Upper lobe of left lung (tissue), 6 donors: ENCODE measurements around the gene SEMA7A. TPM values are rescaled to one million over a fixed set of nuclear protein-coding genes. Genes with fewer than 3 reads are reported as not detected.

Source experiments
- ATAC-seq, 2 donors: fragments of 200-7000 bp; cut with Tn5 transposase; one replicate each; pipeline ENCODE4 v1.9.1; 2022; ENCODE audit warnings: mild to moderate bottlenecking in 2 of 2, moderate library complexity in 2 of 2; ENCODE audit not compliant: low FRiP score in 2 of 2
- DNase-seq, 2 donors: peaks; one replicate each; pipeline ENCODE4 v3.0.0-alpha.2; 2019 to 2020
- H3K27ac ChIP-seq, 4 donors: fragments of 200-600 bp; sonication (generic); one replicate each; pipeline ENCODE4 v1.5.1; 2016 to 2019
- H3K27me3 ChIP-seq, 4 donors: fragments of 200-600 bp; sonication (generic); one replicate each; pipeline ENCODE4 v1.5.1; 2017 to 2019
- H3K36me3 ChIP-seq, 4 donors: fragments of 200-600 bp; sonication (generic); one replicate each; pipeline ENCODE4 v1.5.1; 2016 to 2019
- H3K4me1 ChIP-seq, 4 donors: fragments of 200-600 bp; sonication (generic); one replicate each; pipeline ENCODE4 v1.5.1; 2018 to 2019
- H3K4me3 ChIP-seq, 4 donors: fragments of 200-600 bp; sonication (generic); one replicate each; pipeline ENCODE4 v1.5.1; 2017 to 2019; ENCODE audit warnings: mild to moderate bottlenecking in 2 of 4, moderate library complexity in 1 of 4
- H3K9me3 ChIP-seq, 4 donors: fragments of 200-600 bp; sonication (generic); one replicate each; pipeline ENCODE4 v1.5.1; 2018 to 2019
- EP300 ChIP-seq, 4 donors: sonication (generic); formaldehyde crosslinking; IDR thresholded peaks; one replicate each; pipeline ENCODE4 v1.5.1; 2017; ENCODE audit warnings: antibody characterized with exemption in 4 of 4, control low read depth in 2 of 4
- POLR2A ChIP-seq, 4 donors: fragments of 450-650 bp; IDR thresholded peaks; one replicate each; pipeline ENCODE4 v1.5.1; 2016 to 2017; ENCODE audit warnings: antibody characterized with exemption in 4 of 4, mild to moderate bottlenecking in 2 of 4
- POLR2AphosphoS5 ChIP-seq, 2 donors: sonication (generic); formaldehyde crosslinking; IDR thresholded peaks; one replicate each; pipeline ENCODE4 v1.5.1; 2017; ENCODE audit warnings: antibody characterized with exemption in 2 of 2
- WGBS, 2 donors: methylation state at CpG; one replicate each; pipeline ENCODE4 v1.1.5; 2017 to 2018; 5-methylcytosine and 5-hydroxymethylcytosine counted together
- total RNA-seq, 6 donors: library from RNA; depleted of rRNA in 4 of 6; stranded (reverse); fragments of >200 nt in 4 of 6; gene quantifications; one replicate each; pipeline versions ENCODE4 v1.1.0 to v1.2.1, GENCODE V29; 2016 to 2021
- TF ChIP-seq, protein P1 (sequence below), 6 experiments: fragments of 450-650 bp in 4 of 6; fragments of 200-600 bp in 2 of 6; sonication (generic) in 2 of 6; IDR thresholded peaks; one replicate each; pipeline ENCODE4 v1.5.1; 2016 to 2019; ENCODE audit warnings: antibody characterized with exemption in 6 of 6
- donor health status: DM: no; HTN: no; CAD: no; lungs with moderate emphysema.
- donor health status: DM: no; HTN: yes; CAD: no; lungs with severe emphysema.

SEMA7A gene
- total RNA-seq, 6 donors from 2014 or later = 1.0 to 9.1 (median 5.3) TPM

DNA sequence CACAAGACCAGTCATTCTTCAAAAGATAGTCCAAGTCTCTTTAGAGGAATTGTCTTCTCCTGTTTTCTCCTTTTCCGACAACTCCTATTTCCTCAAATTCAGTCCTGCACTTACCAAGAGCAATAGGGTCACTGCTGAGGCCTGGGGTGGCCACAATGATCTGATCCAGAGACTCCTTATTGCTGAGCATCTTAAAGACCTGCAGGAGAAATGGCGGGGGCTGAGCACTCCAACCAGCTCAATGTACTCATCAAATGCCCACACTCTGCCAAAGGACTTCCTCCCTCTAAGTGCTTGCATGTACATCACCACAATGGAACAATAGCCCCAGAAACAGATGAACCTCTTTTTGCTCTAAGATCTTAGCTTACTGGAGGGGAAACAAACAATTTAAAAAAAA lies 17.6 kb upstream of the SEMA7A start:
- peaks cover 29 to 94% (median 69%) of the 10 kb centered on the region in 4 donors for H3K36me3 ChIP-seq
- H3K4me1 ChIP-seq = peaks cover 0 to 5% (median 0%) of the 10 kb centered on the region in 4 donors
- TF ChIP-seq EP300 (IDR thresholded peaks at IDR 0.05) (no peak), POLR2AphosphoS5 (IDR thresholded peaks at IDR 0.05) (no peak), POLR2A (IDR thresholded peaks at IDR 0.05) (no peak)
- TF ChIP-seq, protein P1, sequence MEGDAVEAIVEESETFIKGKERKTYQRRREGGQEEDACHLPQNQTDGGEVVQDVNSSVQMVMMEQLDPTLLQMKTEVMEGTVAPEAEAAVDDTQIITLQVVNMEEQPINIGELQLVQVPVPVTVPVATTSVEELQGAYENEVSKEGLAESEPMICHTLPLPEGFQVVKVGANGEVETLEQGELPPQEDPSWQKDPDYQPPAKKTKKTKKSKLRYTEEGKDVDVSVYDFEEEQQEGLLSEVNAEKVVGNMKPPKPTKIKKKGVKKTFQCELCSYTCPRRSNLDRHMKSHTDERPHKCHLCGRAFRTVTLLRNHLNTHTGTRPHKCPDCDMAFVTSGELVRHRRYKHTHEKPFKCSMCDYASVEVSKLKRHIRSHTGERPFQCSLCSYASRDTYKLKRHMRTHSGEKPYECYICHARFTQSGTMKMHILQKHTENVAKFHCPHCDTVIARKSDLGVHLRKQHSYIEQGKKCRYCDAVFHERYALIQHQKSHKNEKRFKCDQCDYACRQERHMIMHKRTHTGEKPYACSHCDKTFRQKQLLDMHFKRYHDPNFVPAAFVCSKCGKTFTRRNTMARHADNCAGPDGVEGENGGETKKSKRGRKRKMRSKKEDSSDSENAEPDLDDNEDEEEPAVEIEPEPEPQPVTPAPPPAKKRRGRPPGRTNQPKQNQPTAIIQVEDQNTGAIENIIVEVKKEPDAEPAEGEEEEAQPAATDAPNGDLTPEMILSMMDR (IDR thresholded peaks at IDR 0.05) = no peak
- ATAC-seq (no peak), DNase-seq (no peak)
- no peaks in the 10 kb centered on the region for H3K27me3 ChIP-seq
- no peak overlapping the region for H3K4me3 ChIP-seq
- 77 to 95% methylated on average over 2 of the region's 2 CpGs for WGBS, 2 donors
- no peaks in the 10 kb centered on the region for H3K9me3 ChIP-seq
- H3K27ac ChIP-seq = no peak overlapping the region

DNA sequence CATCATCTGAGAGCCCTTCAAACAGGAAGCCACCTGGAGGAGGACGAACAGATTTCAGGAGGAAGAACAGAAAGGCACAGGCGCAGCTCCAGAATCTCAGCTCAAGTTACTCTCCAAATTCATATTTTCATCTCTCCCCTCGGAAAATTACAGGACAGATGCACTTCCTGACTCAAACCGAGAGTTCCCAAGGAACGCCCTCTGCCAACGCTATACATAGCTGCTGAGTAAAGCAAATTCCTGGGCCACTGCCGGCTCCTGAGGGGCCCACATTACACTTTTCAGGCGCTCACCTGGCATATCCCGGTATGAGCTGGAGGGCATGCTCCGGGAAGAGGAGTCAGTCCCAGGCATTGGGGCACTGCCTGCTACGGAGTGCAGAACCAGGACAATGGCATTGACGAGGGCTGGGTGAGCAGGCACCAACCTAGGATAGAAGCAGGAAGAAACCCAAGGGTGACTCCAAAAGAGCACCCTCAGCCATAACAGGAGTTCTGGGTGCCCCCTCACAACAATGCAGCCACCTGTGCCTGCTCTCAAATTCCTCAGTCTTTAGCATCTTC lies 16.0 kb upstream of the SEMA7A start:
- Histone ChIP-seq H3K27ac (no peak overlapping the region), H3K4me1 (peaks cover 0 to 5% (median 0%) of the 10 kb centered on the region in 4 donors), H3K4me3 (no peak overlapping the region), H3K27me3 (no peaks in the 10 kb centered on the region), H3K36me3 (peaks cover 32 to 94% (median 77%) of the 10 kb centered on the region in 4 donors), H3K9me3 (no peaks in the 10 kb centered on the region)
- ATAC-seq (no peak), DNase-seq (no peak)
- TF ChIP-seq POLR2AphosphoS5 (IDR thresholded peaks at IDR 0.05) (no peak), POLR2A (IDR thresholded peaks at IDR 0.05) (no peak), EP300 (IDR thresholded peaks at IDR 0.05) (no peak)
- TF ChIP-seq, protein P1 (IDR thresholded peaks at IDR 0.05) = no peak
- 94 to 96% methylated on average over 4 to 12 of the region's 12 CpGs for WGBS, 2 donors

DNA sequence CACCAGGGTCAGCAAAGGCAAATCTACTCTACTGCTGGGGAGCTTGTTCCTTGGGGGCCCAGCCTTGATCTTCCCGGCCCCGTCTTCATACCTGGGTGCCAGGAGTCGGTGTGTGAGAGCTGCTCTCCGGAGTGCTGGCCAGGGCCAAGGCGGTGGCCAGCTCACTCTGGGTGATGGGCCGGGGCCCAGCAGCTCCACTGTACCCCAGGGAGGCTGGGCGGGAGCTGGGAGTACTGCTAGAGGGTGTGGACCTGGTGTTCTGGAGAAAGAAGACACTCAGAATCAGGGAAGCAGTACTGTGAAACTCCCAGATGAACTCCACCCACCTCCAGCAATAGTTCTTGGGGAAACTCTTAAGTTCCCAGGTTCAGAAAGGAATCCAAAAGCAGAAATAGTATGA lies 15.3 kb upstream of the SEMA7A start:
- Histone ChIP-seq H3K27ac (no peak overlapping the region), H3K36me3 (peaks cover 32 to 90% (median 73%) of the 10 kb centered on the region in 4 donors), H3K9me3 (no peaks in the 10 kb centered on the region), H3K4me3 (no peak overlapping the region), H3K4me1 (peaks cover 0 to 3% (median 0%) of the 10 kb centered on the region in 4 donors), H3K27me3 (no peaks in the 10 kb centered on the region)
- DNase-seq (peak in 1 of 2 donors; percentile 50), ATAC-seq (no peak)
- 95 to 100% methylated on average over 7 of the region's 7 CpGs for WGBS, 2 donors
- no peak for TF ChIP-seq POLR2A (IDR thresholded peaks at IDR 0.05)
- TF ChIP-seq, protein P1 (IDR thresholded peaks at IDR 0.05) = no peak
- TF ChIP-seq EP300 (IDR thresholded peaks at IDR 0.05) = no peak
- TF ChIP-seq POLR2AphosphoS5 (IDR thresholded peaks at IDR 0.05) = no peak

DNA sequence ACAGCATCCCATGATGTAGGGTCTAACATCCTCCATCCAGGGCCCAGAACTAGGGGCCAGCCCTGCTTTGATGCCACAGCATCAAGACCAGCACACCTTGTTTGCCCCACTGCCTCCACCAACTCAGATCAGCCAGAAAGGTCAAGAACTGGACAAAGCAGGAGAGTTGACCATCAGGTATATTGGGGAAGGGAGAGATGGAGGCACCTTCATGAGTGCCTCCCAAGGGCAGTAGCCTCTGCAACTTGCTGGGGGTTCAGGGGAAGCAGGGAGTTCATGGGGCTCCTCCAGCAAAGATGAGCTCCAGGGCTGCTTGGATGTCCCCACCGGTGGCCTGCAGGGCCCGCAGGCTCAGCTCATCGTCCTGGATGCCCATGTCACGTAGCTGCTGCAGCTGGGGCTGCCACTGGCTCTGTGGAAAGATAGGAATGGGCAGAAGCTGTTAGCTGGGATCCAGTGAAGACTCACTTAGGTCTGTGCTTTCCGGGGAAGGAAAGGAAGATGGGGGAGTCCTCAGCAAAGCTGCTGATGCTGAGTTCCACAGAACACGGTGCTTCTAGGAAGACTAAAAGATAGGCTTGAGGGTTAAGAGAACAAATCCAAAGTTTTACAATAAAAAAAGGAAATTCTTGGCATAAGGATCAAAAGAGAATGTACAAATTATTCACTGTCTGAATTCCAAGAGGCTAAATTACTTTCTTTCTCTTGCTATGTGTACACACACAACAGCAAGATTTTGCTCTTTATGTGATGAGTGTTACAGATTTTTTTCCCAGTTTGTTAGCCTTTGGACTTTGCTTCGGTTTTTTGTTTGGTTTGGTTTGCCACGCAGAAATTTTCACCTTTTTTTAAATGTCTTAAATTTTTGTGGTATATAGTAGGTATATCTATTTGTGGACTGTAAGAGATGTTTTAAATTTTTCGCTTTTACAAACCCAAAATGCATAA lies 12.3 kb upstream of the SEMA7A start:
- H3K27ac ChIP-seq = no peak overlapping the region
- 92 to 95% methylated on average over 9 of the region's 9 CpGs for WGBS, 2 donors
- no peak overlapping the region for H3K4me3 ChIP-seq
- no peaks in the 10 kb centered on the region for H3K9me3 ChIP-seq
- H3K27me3 ChIP-seq = no peaks in the 10 kb centered on the region
- no peak for ATAC-seq
- H3K36me3 ChIP-seq = peaks cover 24 to 64% (median 52%) of the 10 kb centered on the region in 4 donors
- TF ChIP-seq EP300 (IDR thresholded peaks at IDR 0.05) = no peak
- TF ChIP-seq, protein P1 (IDR thresholded peaks at IDR 0.05) = no peak
- TF ChIP-seq POLR2A (IDR thresholded peaks at IDR 0.05) = no peak
- TF ChIP-seq POLR2AphosphoS5 (IDR thresholded peaks at IDR 0.05) = no peak
- DNase-seq = no peak
- no peaks in the 10 kb centered on the region for H3K4me1 ChIP-seq
